Measurements from ENCODE around the gene GOLGA8J.
"Not testable (repeated sequence)": the region's sequence is repeated elsewhere in the genome, so short reads cannot be mapped to it uniquely, and the experiment has no call there.

Gene GOLGA8J

DNA sequence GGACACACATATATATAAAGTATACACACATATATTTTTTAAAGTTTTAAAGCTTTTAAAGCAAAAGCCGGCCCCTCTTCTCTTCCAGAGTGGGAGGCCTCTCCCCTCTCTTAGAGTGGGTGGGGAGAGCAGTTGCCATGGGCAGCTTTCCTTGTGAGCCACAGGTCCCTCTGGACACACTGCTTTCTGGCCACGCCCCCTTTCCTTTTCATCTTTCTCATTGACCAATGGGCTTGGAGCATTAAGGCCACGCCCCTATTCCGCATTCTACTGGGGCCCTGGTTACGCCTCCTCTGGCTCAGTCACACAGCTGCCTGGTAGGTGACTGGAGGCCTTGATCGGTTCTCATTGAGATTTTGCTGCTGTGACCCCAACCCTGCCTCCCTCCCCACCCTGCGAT lies 52.0 kb downstream of the GOLGA8J start, which contains the start of gene GOLGA8T:
Gene GOLGA8T (plus strand): TSS at position 301 of the 400 bp plus-strand sequence. CDS start 98 bp downstream, at position 399.
- H3K4me3 ChIP-seq (ENCODE audit: control insufficient read depth in 1 of 7, extremely low read depth in 1 of 7, insufficient read depth in 4 of 7, low read depth in 2 of 7, low read length in 6 of 7); DNase-seq; H3K27me3 ChIP-seq (replicated peaks in 2 of 5; ENCODE audit: control insufficient read depth in 4 of 5, insufficient read depth in 5 of 5, low read length in 4 of 5); H3K27ac ChIP-seq (ENCODE audit: insufficient read depth in 1 of 2, low read depth in 1 of 2, low read length in 2 of 2, poor library complexity in 1 of 2, severe bottlenecking in 2 of 2); POLR2A ChIA-PET; CTCF ChIA-PET; H3K36me3 ChIP-seq (ENCODE audit: control insufficient read depth in 4 of 4, insufficient read depth in 4 of 4, low read length in 3 of 4); H3K9me3 ChIP-seq (ENCODE audit: control extremely low read depth in 1 of 5, control insufficient read depth in 4 of 5, insufficient read depth in 2 of 5, low read depth in 1 of 5, low read length in 4 of 5); H3K4me1 ChIP-seq (ENCODE audit: control extremely low read depth in 1 of 4, control insufficient read depth in 4 of 4, insufficient read depth in 4 of 4, low read length in 3 of 4): not testable (repeated sequence)
- no CpG with 5 or more reads among the region's 7 CpGs for WGBS (ENCODE audit: insufficient coverage)

All from common myeloid progenitor, CD34-positive (primary cell).